ENCODE results near the gene INTS14. TPM values are rescaled to one million over a fixed set of nuclear protein-coding genes. Genes with fewer than 3 reads are reported as not detected.

Gene INTS14
- total RNA-seq, 4 donors from 2014 or later = 16.5 to 38.7 (median 26.7) TPM

GRCh38 chr15:65633752-65634151, 22.8 kb upstream of the INTS14 start:
- Histone ChIP-seq H3K9me3 (no peaks in the 10 kb centered on the region), H3K27ac (no peak overlapping the region), H3K4me3 (no peak overlapping the region), H3K36me3 (no peaks in the 10 kb centered on the region), H3K27me3 (no peaks in the 10 kb centered on the region), H3K4me1 (peaks cover 0 to 6% (median 0%) of the 10 kb centered on the region in 3 donors)
- intact Hi-C loops (cut with DNase I) = no loop called here
- no peak for DNase-seq
- TF ChIP-seq POLR2A (IDR thresholded peaks at IDR 0.05) (no peak), CTCF (IDR thresholded peaks at IDR 0.05) (no peak)
- WGBS, 2 donors = 87 to 93% methylated on average over 2 of the region's 2 CpGs

GRCh38 chr15:65632780-65633375, 21.9 kb upstream of the INTS14 start:
- intact Hi-C loops (cut with DNase I) = no loop called here
- Histone ChIP-seq H3K9me3 (no peaks in the 10 kb centered on the region), H3K27ac (no peak overlapping the region), H3K27me3 (no peaks in the 10 kb centered on the region), H3K4me1 (no peaks in the 10 kb centered on the region), H3K36me3 (no peaks in the 10 kb centered on the region), H3K4me3 (no peak overlapping the region)
- 79 to 82% methylated on average over 4 of the region's 4 CpGs for WGBS, 2 donors
- DNase-seq = no peak
- TF ChIP-seq POLR2A (IDR thresholded peaks at IDR 0.05) (no peak), CTCF (IDR thresholded peaks at IDR 0.05) (no peak)

GRCh38 chr15:65631503-65631902, 20.6 kb upstream of the INTS14 start:
- intact Hi-C loops (cut with DNase I) = no loop called here
- Histone ChIP-seq H3K9me3 (no peaks in the 10 kb centered on the region), H3K4me1 (no peaks in the 10 kb centered on the region), H3K4me3 (no peak overlapping the region), H3K27ac (no peak overlapping the region), H3K36me3 (peaks cover 0 to 5% (median 0%) of the 10 kb centered on the region in 3 donors), H3K27me3 (no peaks in the 10 kb centered on the region)
- no peak for TF ChIP-seq CTCF (IDR thresholded peaks at IDR 0.05)
- TF ChIP-seq POLR2A (IDR thresholded peaks at IDR 0.05) = no peak
- WGBS, 2 donors = 67 to 94% methylated on average over 6 of the region's 6 CpGs
- DNase-seq = no peak

GRCh38 chr15:65630760-65631159, 19.8 kb upstream of the INTS14 start:
- Histone ChIP-seq H3K27me3 (no peaks in the 10 kb centered on the region), H3K36me3 (peaks cover 0 to 12% (median 0%) of the 10 kb centered on the region in 3 donors), H3K9me3 (no peaks in the 10 kb centered on the region), H3K4me1 (no peaks in the 10 kb centered on the region), H3K4me3 (no peak overlapping the region), H3K27ac (no peak overlapping the region)
- intact Hi-C loops (cut with DNase I) = no loop called here
- no peak for DNase-seq
- 66 to 89% methylated on average over 4 to 5 of the region's 5 CpGs for WGBS, 2 donors
- TF ChIP-seq CTCF (IDR thresholded peaks at IDR 0.05) (no peak), POLR2A (IDR thresholded peaks at IDR 0.05) (no peak)

GRCh38 chr15:65629548-65629947, 18.6 kb upstream of the INTS14 start:
- intact Hi-C loops (cut with DNase I) = no loop called here
- WGBS, 2 donors = 94 to 96% methylated on average over 3 of the region's 3 CpGs
- no peaks in the 10 kb centered on the region for H3K9me3 ChIP-seq
- no peaks in the 10 kb centered on the region for H3K27me3 ChIP-seq
- no peak for DNase-seq
- H3K27ac ChIP-seq = no peak overlapping the region
- no peaks in the 10 kb centered on the region for H3K4me1 ChIP-seq
- TF ChIP-seq CTCF (IDR thresholded peaks at IDR 0.05) = no peak
- no peak for TF ChIP-seq POLR2A (IDR thresholded peaks at IDR 0.05)
- H3K4me3 ChIP-seq = no peak overlapping the region
- peaks cover 0 to 24% (median 0%) of the 10 kb centered on the region in 3 donors for H3K36me3 ChIP-seq

All from esophagus squamous epithelium (tissue), 5 donors.